GM12892 (cell line): ENCODE data around the gene PEX7.

Experiments used
- POLR2A ChIP-seq: IDR thresholded peaks from 2 replicates; pipeline ENCODE4 v1.6.1; 2011; ENCODE audit warnings: low read depth, low read length, control low read depth
- POLR2AphosphoS5 ChIP-seq: IDR thresholded peaks from 2 replicates; pipeline ENCODE4 v1.6.1; 2011; ENCODE audit warnings: low read depth, low read length, control low read depth

DNA sequence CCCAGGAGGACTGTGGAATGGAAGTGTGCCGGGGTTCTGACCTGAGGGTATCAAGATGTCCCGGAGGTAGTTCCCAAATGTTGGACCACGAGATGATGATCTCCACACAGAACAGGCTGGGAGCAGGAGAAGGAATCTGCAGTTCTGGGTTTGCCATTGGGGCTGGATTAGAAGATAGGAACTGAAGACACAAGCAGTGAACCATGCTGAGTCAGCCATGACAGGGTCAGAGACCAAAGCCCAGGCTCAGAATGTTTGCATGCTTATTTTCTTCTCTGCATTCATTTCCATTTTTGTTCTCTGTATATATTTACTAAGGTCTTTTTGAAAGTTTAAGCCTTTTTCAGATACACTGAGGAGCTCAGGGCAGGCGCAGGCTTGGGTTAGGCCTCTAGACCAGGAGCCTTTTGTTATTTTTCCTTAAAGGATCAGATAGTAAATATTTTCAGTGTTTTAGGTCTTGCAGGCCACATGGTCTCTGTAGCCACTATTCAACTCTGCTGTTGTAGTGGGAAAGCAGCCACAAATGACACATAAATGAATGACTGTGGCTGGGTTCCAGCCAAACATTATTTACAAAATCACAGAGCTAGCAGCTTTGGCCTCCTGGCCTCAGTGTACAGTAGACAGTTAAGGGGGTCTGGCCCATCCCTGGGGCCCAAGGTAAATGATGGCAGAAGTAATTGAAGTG lies 128.2 kb downstream of the PEX7 start:
- TF ChIP-seq POLR2AphosphoS5 (no peak), POLR2A (no peak)
